GM18951 (cell line): ENCODE data around the gene TRIM49.
"Not testable (repeated sequence)": the region's sequence is repeated elsewhere in the genome, so short reads cannot be mapped to it uniquely, and the experiment has no call there.

ENCODE experiments used
- in situ Hi-C: fragments of 300-500 bp; cut with MboI; formaldehyde crosslinking; loops from one replicate; pipeline ENCODE4 v1.12.0; 2022; ENCODE audit warnings: low sequenced_read_pairs, mixed read lengths, inconsistent platforms; ENCODE audit not compliant: unreplicated experiment

The TRIM49 gene, protein sequence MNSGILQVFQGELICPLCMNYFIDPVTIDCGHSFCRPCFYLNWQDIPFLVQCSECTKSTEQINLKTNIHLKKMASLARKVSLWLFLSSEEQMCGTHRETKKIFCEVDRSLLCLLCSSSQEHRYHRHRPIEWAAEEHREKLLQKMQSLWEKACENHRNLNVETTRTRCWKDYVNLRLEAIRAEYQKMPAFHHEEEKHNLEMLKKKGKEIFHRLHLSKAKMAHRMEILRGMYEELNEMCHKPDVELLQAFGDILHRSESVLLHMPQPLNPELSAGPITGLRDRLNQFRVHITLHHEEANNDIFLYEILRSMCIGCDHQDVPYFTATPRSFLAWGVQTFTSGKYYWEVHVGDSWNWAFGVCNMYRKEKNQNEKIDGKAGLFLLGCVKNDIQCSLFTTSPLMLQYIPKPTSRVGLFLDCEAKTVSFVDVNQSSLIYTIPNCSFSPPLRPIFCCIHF

DNA sequence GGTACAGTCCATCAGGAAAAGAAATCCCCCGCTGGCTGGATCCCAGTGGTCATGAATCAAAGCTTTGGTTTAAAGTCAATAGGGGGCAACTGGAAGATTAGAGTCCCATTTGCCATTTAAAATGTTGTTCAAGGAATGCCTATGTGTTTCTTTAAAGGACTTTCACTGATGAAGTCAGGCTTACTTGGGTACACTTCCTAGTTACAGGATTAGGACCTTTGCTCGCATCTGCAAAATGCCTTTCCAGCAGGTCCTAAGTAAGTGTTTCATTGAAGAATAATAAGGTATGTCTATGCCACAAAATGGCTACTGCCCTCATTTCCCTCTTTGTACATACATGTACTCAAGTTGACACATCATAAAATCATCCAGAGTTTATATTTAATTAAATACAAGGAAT is at the start of gene TRIM49:
TRIM49 (minus strand) TSS at position 101 of the 400 bp plus-strand sequence. CDS start 4,106 bp downstream, outside the sequence.
- in situ Hi-C loops, result not testable (repeated sequence)

DNA sequence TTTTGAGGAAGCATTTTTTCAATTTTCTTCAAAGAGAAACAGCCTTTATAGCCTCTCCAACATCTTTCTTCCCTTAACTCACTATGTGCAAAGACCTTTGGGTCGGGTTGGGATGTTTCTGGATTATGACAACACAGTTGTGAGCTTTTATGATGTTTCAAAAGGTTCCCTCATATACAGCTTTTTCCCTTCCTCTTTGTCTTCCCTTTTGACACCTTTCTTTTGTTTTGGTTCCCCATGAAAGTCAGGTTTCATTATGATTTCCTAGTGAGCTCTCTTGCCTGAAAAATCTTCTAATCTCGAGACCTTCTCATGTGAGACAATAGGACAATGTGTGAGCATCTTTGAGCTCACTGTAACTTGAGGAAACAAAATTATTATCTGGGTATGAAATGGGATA is 18.3 kb upstream of the TRIM49 start:
- in situ Hi-C loops, result not testable (repeated sequence)

DNA sequence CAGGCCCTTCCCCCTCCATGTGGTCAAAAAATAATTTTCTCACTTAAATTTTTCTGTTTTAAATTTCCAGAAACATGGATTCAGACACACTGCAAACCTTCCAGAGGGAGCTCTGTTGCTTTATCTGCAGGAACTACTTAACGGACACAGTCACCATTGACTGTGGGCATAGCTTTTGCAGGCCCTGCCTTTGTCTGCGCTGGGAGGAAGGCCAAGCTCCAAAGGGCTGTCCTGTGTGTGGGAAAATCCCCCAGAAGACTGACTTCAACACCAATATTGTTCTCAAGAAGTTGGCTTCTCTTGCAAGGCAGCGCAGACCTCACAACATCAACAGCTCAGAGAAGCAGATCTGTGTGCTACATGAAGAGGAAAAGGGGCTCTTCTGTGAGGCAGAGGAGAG is 11.6 kb upstream of the TRIM49 start:
- in situ Hi-C loops, result not testable (repeated sequence)

- in situ Hi-C loops, result not testable (repeated sequence)
Measured at GRCh38 chr11:89813535-89813934, 5.2 kb upstream of the TRIM49 start.

DNA sequence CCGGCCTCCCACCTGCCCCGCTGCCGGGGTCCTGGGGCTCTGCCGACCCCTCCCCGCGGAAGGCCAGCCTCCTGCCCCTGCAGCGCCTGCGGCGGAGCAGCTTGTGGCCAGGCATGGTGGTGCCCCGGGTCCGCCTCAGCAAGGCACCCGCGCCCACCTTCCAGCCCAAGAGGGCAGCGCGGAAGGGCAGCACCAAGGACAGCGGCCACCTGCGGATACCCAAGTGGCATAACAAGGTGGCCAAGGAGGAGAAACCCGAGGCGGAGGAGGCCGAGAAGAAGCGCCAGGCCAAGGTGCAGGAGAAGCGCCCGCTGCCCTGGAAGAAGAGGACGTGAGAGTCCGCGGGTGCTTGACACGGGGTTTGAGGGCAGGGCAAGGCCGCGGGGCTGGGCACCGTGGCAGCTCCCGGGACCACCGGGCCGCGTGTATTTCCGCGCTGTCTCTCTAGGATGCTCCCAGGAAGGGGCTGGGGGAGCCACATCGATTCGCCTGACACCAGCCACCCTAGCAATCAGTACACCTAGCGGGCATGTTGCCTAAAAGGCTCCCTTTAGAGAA is 20.8 kb downstream of the TRIM49 start:
- in situ Hi-C loops, result not testable (repeated sequence)

DNA sequence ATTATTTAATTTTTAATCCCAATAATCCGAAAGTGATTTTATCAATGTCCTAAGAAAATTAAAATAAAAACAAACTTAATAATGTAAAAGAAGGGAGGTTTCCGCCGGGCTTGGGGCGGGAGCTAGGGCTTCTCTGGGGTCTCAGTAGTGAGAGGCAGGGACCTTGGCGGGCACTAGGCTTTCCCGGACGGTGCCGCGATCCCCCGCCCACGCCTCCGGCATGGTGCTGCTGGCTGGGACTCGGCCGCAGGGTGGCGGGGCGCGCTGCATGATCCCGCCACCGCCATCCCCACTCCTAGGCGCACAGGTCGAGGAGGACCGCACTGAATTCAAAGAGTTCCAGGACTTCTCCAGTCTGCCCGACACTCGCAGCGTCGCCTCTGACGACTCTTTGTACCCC is 22.6 kb downstream of the TRIM49 start:
- in situ Hi-C loops, result not testable (repeated sequence)

DNA sequence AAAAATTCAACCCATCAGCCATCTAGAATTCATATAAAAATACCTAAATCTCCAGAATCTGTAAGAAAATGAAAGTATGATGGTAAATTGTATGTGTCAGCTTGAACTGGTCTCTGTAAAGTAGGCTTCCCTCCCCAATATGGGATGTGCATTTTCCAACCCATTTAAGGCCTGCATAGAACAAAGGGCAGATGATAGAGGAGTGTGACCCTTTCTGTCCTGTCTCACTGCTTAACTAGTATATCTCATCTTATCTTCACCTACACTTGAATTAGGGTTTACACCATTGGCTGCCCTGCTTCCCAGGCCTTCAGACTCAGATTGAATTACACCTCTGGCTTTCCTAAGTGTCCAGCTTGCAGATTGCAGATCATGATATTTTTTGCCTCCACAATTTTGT is 57.6 kb downstream of the TRIM49 start:
- in situ Hi-C loops, result not testable (repeated sequence)
